ENCODE data around the gene SLC6A12.

SLC6A12 gene

DNA sequence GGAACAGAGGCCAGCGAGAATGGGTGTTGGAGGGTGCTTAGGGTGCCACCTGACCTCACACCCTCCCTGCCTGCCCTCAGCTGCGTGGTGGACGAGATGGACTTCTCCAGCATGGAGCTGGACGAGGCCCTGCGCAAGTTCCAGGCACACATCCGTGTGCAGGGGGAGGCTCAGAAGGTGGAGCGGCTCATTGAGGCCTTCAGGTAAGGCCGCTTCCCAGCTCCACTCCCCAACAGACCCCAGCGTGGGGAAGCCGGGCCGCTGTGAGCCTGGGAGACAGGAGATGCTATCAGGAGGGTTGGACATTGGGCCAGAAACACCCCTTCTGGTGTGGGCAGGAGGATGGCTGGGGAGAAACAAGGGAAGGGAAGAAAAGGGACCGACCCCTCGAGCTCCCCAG is 57.0 kb downstream of the SLC6A12 start:
- no peak overlapping the region for H3K4me3 Mint-ChIP-seq
- no peak for DNase-seq (ENCODE audit: low spot score)

GRCh38 chr12:155646-156045 is 58.3 kb downstream of the SLC6A12 start:
- no peak overlapping the region for H3K4me3 Mint-ChIP-seq
- no peaks in the 10 kb centered on the region for H3K4me1 Mint-ChIP-seq (ENCODE audit: low read depth)
- no peaks in the 10 kb centered on the region for H3K27me3 Mint-ChIP-seq (ENCODE audit: low read depth)
- no peak overlapping the region for H3K27ac Mint-ChIP-seq
- DNase-seq (ENCODE audit: low spot score): no peak
- no peaks in the 10 kb centered on the region for H3K9me3 Mint-ChIP-seq
- H3K36me3 Mint-ChIP-seq (ENCODE audit: low read depth): no peaks in the 10 kb centered on the region

More for the DNA sequence above, 57.0 kb downstream of the SLC6A12 start:
- Mint-ChIP-seq H3K4me1 (ENCODE audit: low read depth) (no peaks in the 10 kb centered on the region), H3K27ac (no peak overlapping the region), H3K27me3 (ENCODE audit: low read depth) (no peaks in the 10 kb centered on the region), H3K36me3 (ENCODE audit: low read depth) (no peaks in the 10 kb centered on the region), H3K9me3 (no peaks in the 10 kb centered on the region)

GRCh38 chr12:155006-155405 is 59.0 kb downstream of the SLC6A12 start:
- no peak for DNase-seq (ENCODE audit: low spot score)
- no peak overlapping the region for H3K27ac Mint-ChIP-seq
- no peak overlapping the region for H3K4me3 Mint-ChIP-seq
- H3K36me3 Mint-ChIP-seq (ENCODE audit: low read depth): no peaks in the 10 kb centered on the region
- H3K4me1 Mint-ChIP-seq (ENCODE audit: low read depth): no peaks in the 10 kb centered on the region
- H3K27me3 Mint-ChIP-seq (ENCODE audit: low read depth): no peaks in the 10 kb centered on the region
- H3K9me3 Mint-ChIP-seq: no peaks in the 10 kb centered on the region

GRCh38 chr12:154058-154457 is 59.9 kb downstream of the SLC6A12 start:
- H3K4me3 Mint-ChIP-seq: no peak overlapping the region
- H3K9me3 Mint-ChIP-seq: no peaks in the 10 kb centered on the region
- H3K36me3 Mint-ChIP-seq (ENCODE audit: low read depth): no peaks in the 10 kb centered on the region
- no peaks in the 10 kb centered on the region for H3K4me1 Mint-ChIP-seq (ENCODE audit: low read depth)
- H3K27me3 Mint-ChIP-seq (ENCODE audit: low read depth): no peaks in the 10 kb centered on the region
- H3K27ac Mint-ChIP-seq: no peak overlapping the region
- DNase-seq (ENCODE audit: low spot score): no peak

DNA sequence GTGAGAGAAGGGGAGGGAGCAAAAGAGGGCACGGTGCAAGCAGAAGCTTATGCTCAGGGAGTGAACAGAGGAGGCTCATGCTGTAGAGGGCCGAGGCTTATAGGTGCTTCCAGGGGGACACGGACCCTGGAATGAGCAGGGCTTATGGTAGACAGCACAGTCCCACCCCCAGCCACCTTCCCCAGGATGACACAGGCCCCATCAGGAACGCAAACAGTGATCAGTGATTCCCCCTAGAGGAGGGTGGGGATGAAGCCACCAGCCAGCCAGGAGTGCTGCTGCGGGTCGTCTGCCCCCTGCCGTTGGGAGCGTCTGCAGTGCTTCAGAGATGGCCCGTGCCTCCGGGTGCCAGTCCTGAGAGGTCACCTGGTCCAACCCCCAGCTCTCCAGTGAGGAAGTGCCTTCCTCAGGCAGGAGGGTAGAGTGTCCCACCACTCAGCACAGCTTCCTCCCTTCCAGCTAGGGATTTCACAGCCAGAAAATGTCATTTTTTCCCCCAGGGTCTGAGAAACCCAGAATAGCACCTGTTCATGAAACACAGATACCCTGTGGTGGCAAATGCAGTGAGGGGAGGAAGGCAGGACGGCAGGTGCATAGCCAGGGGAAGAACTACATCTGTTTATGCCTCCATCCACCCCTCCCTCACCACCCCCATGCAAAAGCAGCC is 60.7 kb downstream of the SLC6A12 start:
- H3K36me3 Mint-ChIP-seq (ENCODE audit: low read depth): no peaks in the 10 kb centered on the region
- H3K9me3 Mint-ChIP-seq: no peaks in the 10 kb centered on the region
- no peaks in the 10 kb centered on the region for H3K4me1 Mint-ChIP-seq (ENCODE audit: low read depth)
- DNase-seq (ENCODE audit: low spot score): peak; percentile 28
- no peaks in the 10 kb centered on the region for H3K27me3 Mint-ChIP-seq (ENCODE audit: low read depth)
- no peak overlapping the region for H3K4me3 Mint-ChIP-seq
- H3K27ac Mint-ChIP-seq: no peak overlapping the region

DNA sequence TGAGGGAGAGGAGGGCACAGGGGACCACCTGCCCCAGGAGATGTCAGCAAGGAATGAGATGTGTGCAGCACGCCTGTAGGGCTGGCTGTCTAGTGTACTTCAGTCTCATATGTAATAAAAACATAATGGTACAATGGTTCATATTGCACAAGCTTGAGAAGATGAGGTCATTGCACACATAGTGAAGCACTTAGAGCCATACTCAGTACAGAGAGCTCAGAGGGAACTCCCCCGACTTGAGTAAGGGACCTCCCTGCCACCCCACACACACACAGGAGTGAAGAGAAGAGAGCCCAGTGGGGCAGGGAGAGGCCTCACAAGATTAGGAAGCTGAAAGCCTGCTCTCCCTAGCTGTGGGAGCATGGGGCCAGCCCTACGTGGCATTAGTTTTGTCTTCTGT is 61.5 kb downstream of the SLC6A12 start:
- Mint-ChIP-seq H3K9me3 (no peaks in the 10 kb centered on the region), H3K4me1 (ENCODE audit: low read depth) (no peaks in the 10 kb centered on the region), H3K27ac (no peak overlapping the region), H3K4me3 (no peak overlapping the region), H3K27me3 (ENCODE audit: low read depth) (no peaks in the 10 kb centered on the region), H3K36me3 (ENCODE audit: low read depth) (no peaks in the 10 kb centered on the region)
- no peak for DNase-seq (ENCODE audit: low spot score)

DNA sequence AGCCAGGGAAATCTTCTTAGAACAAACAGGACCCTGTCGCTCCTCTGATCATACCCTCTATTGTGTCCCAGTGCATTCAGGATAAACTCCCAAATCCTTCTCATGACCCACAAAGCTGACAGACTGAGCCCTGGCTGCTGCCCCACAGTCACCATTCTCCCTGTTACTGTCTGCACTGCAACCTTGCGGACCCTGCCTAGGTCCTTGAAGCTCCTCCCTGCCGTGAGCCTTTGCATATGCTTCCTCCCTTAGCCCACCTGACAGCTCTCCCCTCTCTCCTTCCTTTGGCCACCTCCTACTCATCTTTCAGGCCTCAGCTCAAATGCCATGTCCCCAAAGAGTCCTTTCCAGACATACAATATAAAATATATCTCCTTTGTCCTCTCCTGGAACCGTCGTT is 62.4 kb downstream of the SLC6A12 start:
- Mint-ChIP-seq H3K4me3 (no peak overlapping the region), H3K9me3 (no peaks in the 10 kb centered on the region), H3K4me1 (ENCODE audit: low read depth) (no peaks in the 10 kb centered on the region), H3K27ac (no peak overlapping the region), H3K27me3 (ENCODE audit: low read depth) (no peaks in the 10 kb centered on the region), H3K36me3 (ENCODE audit: low read depth) (no peaks in the 10 kb centered on the region)
- no peak for DNase-seq (ENCODE audit: low spot score)

- no peaks in the 10 kb centered on the region for H3K27me3 Mint-ChIP-seq (ENCODE audit: low read depth)
- no peak overlapping the region for H3K4me3 Mint-ChIP-seq
- no peak for DNase-seq (ENCODE audit: low spot score)
- H3K27ac Mint-ChIP-seq: no peak overlapping the region
- no peaks in the 10 kb centered on the region for H3K9me3 Mint-ChIP-seq
- H3K4me1 Mint-ChIP-seq (ENCODE audit: low read depth): peaks cover 5% of the 10 kb centered on the region
- H3K36me3 Mint-ChIP-seq (ENCODE audit: low read depth): no peaks in the 10 kb centered on the region
These were observed 65.1 kb downstream of the SLC6A12 start for GRCh38 chr12:148676-149416.

GRCh38 chr12:147242-147641 is 66.7 kb downstream of the SLC6A12 start:
- Mint-ChIP-seq H3K36me3 (ENCODE audit: low read depth) (no peaks in the 10 kb centered on the region), H3K9me3 (no peaks in the 10 kb centered on the region), H3K27ac (no peak overlapping the region), H3K27me3 (ENCODE audit: low read depth) (no peaks in the 10 kb centered on the region), H3K4me1 (ENCODE audit: low read depth) (peaks cover 5% of the 10 kb centered on the region), H3K4me3 (no peak overlapping the region)
- no peak for DNase-seq (ENCODE audit: low spot score)

GRCh38 chr12:145369-145960 is 68.5 kb downstream of the SLC6A12 start:
- H3K9me3 Mint-ChIP-seq: no peaks in the 10 kb centered on the region
- H3K27me3 Mint-ChIP-seq (ENCODE audit: low read depth): peaks cover 3% of the 10 kb centered on the region
- H3K4me1 Mint-ChIP-seq (ENCODE audit: low read depth): peaks cover 5% of the 10 kb centered on the region
- no peak overlapping the region for H3K4me3 Mint-ChIP-seq
- H3K36me3 Mint-ChIP-seq (ENCODE audit: low read depth): no peaks in the 10 kb centered on the region
- H3K27ac Mint-ChIP-seq: no peak overlapping the region
- no peak for DNase-seq (ENCODE audit: low spot score)

DNA sequence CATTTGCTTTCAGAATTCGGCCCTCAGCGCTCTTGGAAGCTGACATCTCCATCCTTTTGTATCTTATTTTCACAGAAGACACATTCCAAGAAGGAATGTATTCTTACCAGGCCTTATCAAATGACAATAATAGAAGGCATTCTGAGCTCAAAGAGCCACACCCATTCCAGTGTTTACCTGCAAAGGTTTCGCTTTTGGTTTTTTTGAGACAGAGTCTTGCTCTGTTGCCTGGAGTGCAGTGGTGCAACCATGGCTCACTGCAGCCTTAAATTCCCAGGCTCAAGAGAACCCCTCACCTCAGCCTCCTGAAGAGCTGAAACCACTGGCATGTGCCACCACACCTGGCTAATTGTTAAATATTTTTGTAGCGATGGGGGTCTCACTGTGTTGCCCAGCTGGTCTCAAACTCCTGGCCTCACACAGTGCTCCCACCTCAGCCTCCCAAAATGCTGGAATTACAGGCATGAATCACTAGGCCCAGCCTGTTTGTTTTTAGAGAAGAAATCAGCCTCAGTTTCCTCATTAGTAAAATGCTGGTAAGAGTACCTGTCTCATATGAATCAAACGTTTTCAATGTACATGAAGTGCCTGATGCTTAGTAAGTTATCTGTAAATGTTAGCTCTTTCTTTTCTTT is 69.2 kb downstream of the SLC6A12 start:
- no peak for DNase-seq (ENCODE audit: low spot score)
- Mint-ChIP-seq H3K4me3 (peak overlapping the region; percentile 32), H3K27me3 (ENCODE audit: low read depth) (peaks cover 10% of the 10 kb centered on the region), H3K27ac (peak overlapping the region; percentile 45), H3K9me3 (no peaks in the 10 kb centered on the region), H3K4me1 (ENCODE audit: low read depth) (peaks cover 5% of the 10 kb centered on the region), H3K36me3 (ENCODE audit: low read depth) (no peaks in the 10 kb centered on the region)

DNA sequence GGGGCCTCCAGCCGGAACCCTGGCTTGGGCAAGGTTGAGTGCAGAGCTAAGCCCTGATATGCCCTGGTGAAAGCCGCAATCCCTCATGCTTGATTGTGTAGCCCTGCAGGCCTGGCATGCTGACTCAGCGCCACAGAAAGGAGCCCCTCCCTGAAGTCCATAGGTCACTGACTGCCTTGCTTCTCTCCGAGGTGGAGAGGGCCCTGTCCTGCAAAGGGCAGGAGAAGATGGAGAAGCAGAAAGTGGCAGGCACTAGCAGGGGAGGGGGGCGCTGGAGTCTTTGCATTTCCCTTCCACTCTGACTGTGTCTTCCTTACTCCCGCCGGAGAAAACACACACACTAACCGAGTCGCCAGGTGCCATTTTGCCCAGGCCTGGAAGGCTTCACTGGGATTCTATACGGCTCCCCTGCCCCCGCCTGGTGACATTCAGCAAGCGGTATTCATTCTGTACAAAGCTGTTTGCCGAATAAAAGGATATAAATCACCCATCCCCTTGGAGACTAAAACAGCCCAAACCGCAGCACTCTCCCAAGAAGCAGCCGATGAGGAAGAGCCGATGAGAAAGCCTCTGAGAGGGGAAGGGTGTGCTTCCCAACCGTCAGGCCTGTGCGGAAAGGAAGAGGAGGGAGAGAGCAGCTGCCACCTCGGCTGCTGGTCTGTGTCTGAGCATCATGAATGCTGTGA is 69.8 kb downstream of the SLC6A12 start:
- peak overlapping the region; percentile 32 for H3K4me3 Mint-ChIP-seq
- H3K27ac Mint-ChIP-seq: peak overlapping the region; percentile 52
- H3K27me3 Mint-ChIP-seq (ENCODE audit: low read depth): peaks cover 16% of the 10 kb centered on the region
- peaks cover 7% of the 10 kb centered on the region for H3K4me1 Mint-ChIP-seq (ENCODE audit: low read depth)
- H3K36me3 Mint-ChIP-seq (ENCODE audit: low read depth): no peaks in the 10 kb centered on the region
- no peak for DNase-seq (ENCODE audit: low spot score)
- H3K9me3 Mint-ChIP-seq: no peaks in the 10 kb centered on the region

DNA sequence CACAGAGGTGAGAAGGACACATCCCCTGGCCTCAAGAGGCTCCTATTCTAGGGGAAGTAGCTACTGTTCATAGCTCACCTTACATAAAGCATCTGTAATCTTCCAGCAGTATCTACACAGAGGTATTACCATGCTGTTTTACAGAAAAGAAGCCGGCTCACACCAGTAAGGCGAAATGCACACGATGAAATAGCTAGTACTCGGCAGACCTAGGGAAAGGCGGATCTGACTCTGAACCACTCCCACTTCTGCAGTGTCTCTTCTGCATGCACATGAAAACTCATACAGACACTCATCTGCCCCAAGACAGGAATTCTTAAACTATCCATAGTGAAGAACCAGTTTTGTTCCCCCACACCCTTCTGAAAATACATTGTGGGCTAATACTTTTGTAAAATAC is 73.8 kb downstream of the SLC6A12 start:
- Mint-ChIP-seq H3K4me1 (ENCODE audit: low read depth) (peaks cover 7% of the 10 kb centered on the region), H3K4me3 (no peak overlapping the region), H3K9me3 (no peaks in the 10 kb centered on the region), H3K27me3 (ENCODE audit: low read depth) (peaks cover 17% of the 10 kb centered on the region), H3K27ac (no peak overlapping the region), H3K36me3 (ENCODE audit: low read depth) (no peaks in the 10 kb centered on the region)
- no peak for DNase-seq (ENCODE audit: low spot score)
